Activated naive CD8-positive, alpha-beta T cell treated with anti-CD3 and anti-CD28 coated beads for 36 hours (primary cell): ENCODE measurements around the gene LARP1B. TPM values are rescaled to one million over a fixed set of nuclear protein-coding genes. Genes with fewer than 3 reads are reported as not detected.

Experiments used
- total RNA-seq, 2 experiments: library from RNA; stranded (reverse); gene quantifications; one replicate each; pipeline ENCODE4 v1.2.3, GENCODE V29; 2021

The LARP1B gene
- total RNA-seq, 2 experiments from 2014 or later = 19.8 to 21.8 TPM

Other genes starting within 250 kb of the LARP1B start
- gene PLK4, start 180.4 kb upstream of the LARP1B start, total RNA-seq = 10 to 100 TPM; 44.7 to 47.5 TPM
- gene MFSD8, start 96.1 kb upstream of the LARP1B start, total RNA-seq = 10 to 100 TPM; 13.0 to 15.6 TPM
- gene ABHD18, start 95.9 kb upstream of the LARP1B start, total RNA-seq = 10 to 100 TPM; 18.4 to 18.6 TPM
- gene PGRMC2, start 226.5 kb downstream of the LARP1B start, total RNA-seq = 10 to 100 TPM; 43.8 to 47.0 TPM